GM23248 (cell line): ENCODE measurements around the gene PDHX. TPM values are rescaled to one million over a fixed set of nuclear protein-coding genes. Genes with fewer than 3 reads are reported as not detected.

Source experiments
- DNase-seq: peaks from one replicate; pipeline ENCODE4 v3.0.0-alpha.2; 2015
- H2AFZ ChIP-seq: fragments of 200-600 bp; sonication (generic); 2 replicates; pipeline ENCODE4 v1.6.1; 2016; ENCODE audit warnings: antibody characterized with exemption
- H3F3A ChIP-seq: fragments of 200-600 bp; sonication (generic); 2 replicates; pipeline ENCODE4 v1.6.1; 2016; ENCODE audit warnings: mild to moderate bottlenecking, antibody characterized with exemption, mixed run types; ENCODE audit not compliant: insufficient read depth
- H3K27ac ChIP-seq: fragments of 200-600 bp; sonication (generic); 2 replicates; pipeline ENCODE4 v1.5.1; 2016; ENCODE audit warnings: mild to moderate bottlenecking
- H3K27me3 ChIP-seq: fragments of 200-600 bp; sonication (generic); replicated peaks from 2 replicates; pipeline ENCODE4 v1.6.1; 2016; ENCODE audit warnings: mild to moderate bottlenecking; ENCODE audit not compliant: insufficient read depth
- H3K36me3 ChIP-seq: fragments of 200-600 bp; sonication (generic); 2 replicates; pipeline ENCODE4 v1.6.1; 2016; ENCODE audit warnings: low read depth, mild to moderate bottlenecking
- H3K4me1 ChIP-seq: fragments of 200-600 bp; sonication (generic); 2 replicates; pipeline ENCODE4 v1.6.1; 2016; ENCODE audit warnings: mild to moderate bottlenecking; ENCODE audit not compliant: insufficient read depth
- H3K4me2 ChIP-seq: fragments of 200-600 bp; sonication (generic); one replicate; pipeline ENCODE4 v1.6.1; 2016; ENCODE audit warnings: mild to moderate bottlenecking; ENCODE audit not compliant: unreplicated experiment
- H3K4me3 ChIP-seq: fragments of 200-600 bp; sonication (generic); 2 replicates; pipeline ENCODE4 v1.5.1; 2016; ENCODE audit warnings: mild to moderate bottlenecking
- H3K79me2 ChIP-seq: fragments of 200-600 bp; sonication (generic); 2 replicates; pipeline ENCODE4 v1.6.1; 2016; ENCODE audit warnings: mild to moderate bottlenecking; ENCODE audit not compliant: insufficient read depth
- H3K9ac ChIP-seq: fragments of 200-600 bp; sonication (generic); 2 replicates; pipeline ENCODE4 v1.6.1; 2016; ENCODE audit warnings: mild to moderate bottlenecking
- H3K9me2 ChIP-seq: fragments of 200-600 bp; sonication (generic); 2 replicates; pipeline ENCODE4 v1.6.1; 2016; ENCODE audit warnings: mixed run types, mild to moderate bottlenecking, moderate library complexity; ENCODE audit not compliant: insufficient read depth
- H3K9me3 ChIP-seq: fragments of 200-600 bp; sonication (generic); one replicate; pipeline ENCODE4 v1.6.1; 2017; ENCODE audit warnings: low read depth
- H4K20me1 ChIP-seq: fragments of 200-600 bp; sonication (generic); 2 replicates; pipeline ENCODE4 v1.6.0; 2016; ENCODE audit not compliant: insufficient read depth
- EZH2 ChIP-seq: fragments of 200-600 bp; sonication (generic); IDR thresholded peaks from 2 replicates; pipeline ENCODE4 v1.6.1; 2018; ENCODE audit warnings: antibody characterized with exemption, mild to moderate bottlenecking; ENCODE audit not compliant: insufficient read depth, poor library complexity, severe bottlenecking
- EZH2phosphoT487 ChIP-seq: fragments of 200-600 bp; sonication (generic); IDR thresholded peaks from 2 replicates; pipeline ENCODE4 v1.6.1; 2018; ENCODE audit warnings: antibody characterized with exemption, moderate library complexity, mild to moderate bottlenecking, low read depth; ENCODE audit not compliant: insufficient read depth
- WGBS, 2 experiments: methylation state at CpG; one replicate each; pipeline ENCODE4 v1.1.6; 2015 to 2017; ENCODE audit warnings: low lambda C conversion rate in 2 of 2, low coverage in 1 of 2; ENCODE audit errors: missing lambda C conversion rate in 2 of 2; 5-methylcytosine and 5-hydroxymethylcytosine counted together
- in situ Hi-C: fragments of 300-500 bp; cut with MboI; formaldehyde crosslinking; loops from 2 replicates; pipeline ENCODE4 v1.15.0; 2020
- polyA plus RNA-seq: library from polyadenylated mRNA; unstranded; fragments of >200 nt; fragmentation: Nextera tagmentation; extraction: Ambion mirVana; gene quantifications from 2 replicates; pipeline ENCODE4 v1.2.1, GENCODE V29; 2016
- total RNA-seq: library from RNA; depleted of rRNA; stranded (reverse); fragments of >200 nt; shearing (Covaris generic); gene quantifications from 2 replicates; pipeline ENCODE4 v1.2.3, GENCODE V29; 2014

Gene PDHX
- total and polyA plus RNA-seq, 2 experiments from 2014 or later = 36.1 to 40.1 TPM

- Histone ChIP-seq H3K79me2 (peaks cover 86% of the 10 kb centered on the region), H3K9me3 (no peaks in the 10 kb centered on the region), H3K4me2 (peak overlapping the region; percentile 95), H3K4me1 (peaks cover 38% of the 10 kb centered on the region), H3K4me3 (peak overlapping the region; percentile 92), H3K9me2 (no peaks in the 10 kb centered on the region), H3F3A (peaks cover 20% of the 10 kb centered on the region), H3K36me3 (no peaks in the 10 kb centered on the region), H3K9ac (peak overlapping the region; percentile 96), H3K27me3 (no peaks in the 10 kb centered on the region), H2AFZ (peak overlapping the region; percentile 86), H3K27ac (peak overlapping the region; percentile 89), H4K20me1 (no peaks in the 10 kb centered on the region)
- in situ Hi-C loops = no loop called here
- DNase-seq = peak; percentile 60
- 8 to 10% methylated on average over 21 to 23 of the region's 23 CpGs for WGBS, 2 experiments
- TF ChIP-seq EZH2 (no peak), EZH2phosphoT487 (no peak)
Observed at GRCh38 chr11:34916843-34917770, 689 bp downstream of the PDHX start.

GRCh38 chr11:34921156-34921555, 4.7 kb downstream of the PDHX start:
- in situ Hi-C loops = loop anchor here (10.0 kb wide), 1 partner anchor 494 kb away; the partner anchor contains the start of gene SLC1A2
- H2AFZ ChIP-seq = no peak overlapping the region
- H4K20me1 ChIP-seq = no peaks in the 10 kb centered on the region
- no peak for DNase-seq
- H3K4me3 ChIP-seq = no peak overlapping the region
- WGBS, 2 experiments = 96 to 99% methylated on average over 4 of the region's 4 CpGs
- peaks cover 97% of the 10 kb centered on the region for H3K79me2 ChIP-seq
- H3K27me3 ChIP-seq = no peaks in the 10 kb centered on the region
- TF ChIP-seq EZH2phosphoT487 = no peak
- no peak for TF ChIP-seq EZH2
- peaks cover 51% of the 10 kb centered on the region for H3K4me1 ChIP-seq
- H3K9ac ChIP-seq = no peak overlapping the region
- no peaks in the 10 kb centered on the region for H3K9me2 ChIP-seq
- H3F3A ChIP-seq = peaks cover 19% of the 10 kb centered on the region; the same call in 1 of the 2 replicates
- H3K9me3 ChIP-seq = no peaks in the 10 kb centered on the region
- no peak overlapping the region for H3K27ac ChIP-seq
- no peaks in the 10 kb centered on the region; the same call in 1 of the 2 replicates for H3K36me3 ChIP-seq
- H3K4me2 ChIP-seq = no peak overlapping the region

- no peaks in the 10 kb centered on the region for H3K9me2 ChIP-seq
- H3K4me2 ChIP-seq = peak overlapping the region; percentile 46
- H3K79me2 ChIP-seq = peaks cover 97% of the 10 kb centered on the region
- H3K27me3 ChIP-seq = no peaks in the 10 kb centered on the region
- in situ Hi-C loops = loop anchor here (10.0 kb wide), 1 partner anchor 490 kb away; the partner anchor contains the start of gene SLC1A2
- no peaks in the 10 kb centered on the region; the same call in 1 of the 2 replicates for H3K36me3 ChIP-seq
- peak overlapping the region; percentile 16; the same call in 1 of the 2 replicates for H3K27ac ChIP-seq
- peak; percentile 29 for DNase-seq
- peak overlapping the region; percentile 19 for H3K4me3 ChIP-seq
- H2AFZ ChIP-seq = no peak overlapping the region; the same call in 1 of the 2 replicates
- WGBS, 2 experiments = 7 to 28% methylated on average over 3 of the region's 3 CpGs
- no peaks in the 10 kb centered on the region for H3K9me3 ChIP-seq
- peak overlapping the region; percentile 51 for H3K9ac ChIP-seq
- no peaks in the 10 kb centered on the region for H4K20me1 ChIP-seq
- no peak for TF ChIP-seq EZH2phosphoT487
- no peak for TF ChIP-seq EZH2
- H3K4me1 ChIP-seq = peaks cover 63% of the 10 kb centered on the region
- H3F3A ChIP-seq = peaks cover 14% of the 10 kb centered on the region; the same call in 1 of the 2 replicates
Observed at GRCh38 chr11:34924714-34925113, 8.3 kb downstream of the PDHX start.

- DNase-seq = peak; percentile 80
- Histone ChIP-seq H3K4me3 (peak overlapping the region; percentile 35), H3K4me2 (peak overlapping the region; percentile 58), H3K27me3 (no peaks in the 10 kb centered on the region), H3K9me3 (no peaks in the 10 kb centered on the region), H3K9ac (peak overlapping the region; percentile 22), H3K36me3 (no peaks in the 10 kb centered on the region; the same call in 1 of the 2 replicates), H4K20me1 (0 out of 2 replicates have a peak, but pooled peaks cover 1% of the 10 kb centered on the region), H3K27ac (peak overlapping the region; percentile 41), H3K9me2 (no peaks in the 10 kb centered on the region), H3F3A (peaks cover 14% of the 10 kb centered on the region; the same call in 1 of the 2 replicates), H2AFZ (no peak overlapping the region), H3K79me2 (peaks cover 97% of the 10 kb centered on the region), H3K4me1 (peaks cover 50% of the 10 kb centered on the region)
- 0 to 1% methylated on average over 2 of the region's 2 CpGs for WGBS, 2 experiments
- in situ Hi-C loops = loop anchor here (10.0 kb wide), 1 partner anchor 489 kb away; the partner anchor contains the start of gene SLC1A2
- no peak for TF ChIP-seq EZH2
- TF ChIP-seq EZH2phosphoT487 = no peak
Observed at GRCh38 chr11:34926101-34926830, 9.8 kb downstream of the PDHX start.
